SH-SY5Y (cell line): ENCODE measurements around the gene TRPV6.

Source experiments
- GATA2 ChIP-seq: IDR thresholded peaks from 2 replicates; pipeline ENCODE4 v1.6.1; 2011; ENCODE audit warnings: mild to moderate bottlenecking, low read depth, low read length
- GATA3 ChIP-seq: IDR thresholded peaks from 2 replicates; pipeline ENCODE4 v1.6.1; 2011; ENCODE audit warnings: low read depth, mild to moderate bottlenecking, low read length, moderate library complexity

DNA sequence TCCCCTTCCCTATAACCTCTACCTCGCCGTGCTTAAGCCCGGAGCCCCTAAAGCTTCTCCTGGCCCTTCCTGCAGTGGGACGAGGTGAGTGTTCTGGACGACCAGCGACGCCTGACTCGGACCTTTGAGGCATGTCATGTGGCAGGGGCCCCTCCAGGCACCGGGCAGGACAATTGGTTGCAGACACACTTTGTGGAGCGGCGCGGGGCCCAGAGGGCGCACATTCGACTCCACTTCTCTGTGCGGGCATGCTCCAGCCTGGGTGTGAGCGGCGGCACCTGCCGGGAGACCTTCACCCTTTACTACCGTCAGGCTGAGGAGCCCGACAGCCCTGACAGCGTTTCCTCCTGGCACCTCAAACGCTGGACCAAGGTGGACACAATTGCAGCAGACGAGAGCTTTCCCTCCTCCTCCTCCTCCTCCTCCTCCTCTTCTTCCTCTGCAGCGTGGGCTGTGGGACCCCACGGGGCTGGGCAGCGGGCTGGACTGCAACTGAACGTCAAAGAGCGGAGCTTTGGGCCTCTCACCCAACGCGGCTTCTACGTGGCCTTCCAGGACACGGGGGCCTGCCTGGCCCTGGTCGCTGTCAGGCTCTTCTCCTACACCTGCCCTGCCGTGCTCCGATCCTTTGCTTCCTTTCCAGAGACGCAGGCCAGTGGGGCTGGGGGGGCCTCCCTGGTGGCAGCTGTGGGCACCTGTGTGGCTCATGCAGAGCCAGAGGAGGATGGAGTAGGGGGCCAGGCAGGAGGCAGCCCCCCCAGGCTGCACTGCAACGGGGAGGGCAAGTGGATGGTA lies 21.5 kb downstream of the TRPV6 start:
- no peak for TF ChIP-seq GATA2
- TF ChIP-seq GATA3: no peak
